ENCODE results near the gene AP3D1.

Gene AP3D1

DNA sequence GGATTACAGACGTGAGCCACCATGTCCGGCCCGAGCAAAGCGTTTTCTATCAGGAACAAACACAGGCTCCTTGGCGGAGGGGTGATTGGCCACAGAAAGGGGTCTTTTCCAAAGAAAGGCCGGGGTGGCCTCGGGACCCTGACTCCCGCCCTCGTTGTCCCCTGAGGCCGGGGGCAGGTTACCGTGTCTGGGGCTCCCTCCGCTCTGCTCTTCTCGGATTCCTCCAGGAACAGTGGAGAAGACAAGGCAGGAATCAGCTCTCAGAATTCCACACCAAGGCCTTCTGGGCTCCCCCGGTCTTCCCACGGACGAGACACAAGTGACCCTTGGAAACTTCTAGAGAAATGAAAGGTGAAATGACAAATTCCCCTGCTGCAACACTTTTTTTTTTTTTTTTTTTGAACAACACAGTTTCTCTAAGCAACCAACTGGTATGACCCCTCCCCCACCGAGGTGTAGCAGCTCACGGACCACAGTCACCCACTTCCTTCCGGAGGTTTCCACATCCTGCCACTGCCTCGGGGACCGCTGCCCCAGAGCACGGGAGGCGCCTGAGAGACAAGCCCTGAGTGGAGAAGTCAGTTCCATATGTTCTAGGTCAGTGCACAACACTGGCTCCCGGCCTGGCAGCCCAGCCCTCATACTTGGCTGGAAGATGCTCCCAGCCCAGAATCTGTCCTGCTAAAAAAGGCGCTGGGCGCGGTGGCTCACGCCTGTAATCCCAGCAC, 66.2 kb downstream of the AP3D1 start:
- in situ Hi-C loops (cut with MboI; ENCODE audit: low sequenced_read_pairs, unreplicated experiment) = no loop called here
- no peak for TF ChIP-seq CTCF (IDR thresholded peaks at IDR 0.05; ENCODE audit: borderline replicate concordance, control extremely low read depth, extremely low read depth, insufficient read depth, missing control alignments)
- peak; percentile 89 for DNase-seq (ENCODE audit: low spot score)

DNA sequence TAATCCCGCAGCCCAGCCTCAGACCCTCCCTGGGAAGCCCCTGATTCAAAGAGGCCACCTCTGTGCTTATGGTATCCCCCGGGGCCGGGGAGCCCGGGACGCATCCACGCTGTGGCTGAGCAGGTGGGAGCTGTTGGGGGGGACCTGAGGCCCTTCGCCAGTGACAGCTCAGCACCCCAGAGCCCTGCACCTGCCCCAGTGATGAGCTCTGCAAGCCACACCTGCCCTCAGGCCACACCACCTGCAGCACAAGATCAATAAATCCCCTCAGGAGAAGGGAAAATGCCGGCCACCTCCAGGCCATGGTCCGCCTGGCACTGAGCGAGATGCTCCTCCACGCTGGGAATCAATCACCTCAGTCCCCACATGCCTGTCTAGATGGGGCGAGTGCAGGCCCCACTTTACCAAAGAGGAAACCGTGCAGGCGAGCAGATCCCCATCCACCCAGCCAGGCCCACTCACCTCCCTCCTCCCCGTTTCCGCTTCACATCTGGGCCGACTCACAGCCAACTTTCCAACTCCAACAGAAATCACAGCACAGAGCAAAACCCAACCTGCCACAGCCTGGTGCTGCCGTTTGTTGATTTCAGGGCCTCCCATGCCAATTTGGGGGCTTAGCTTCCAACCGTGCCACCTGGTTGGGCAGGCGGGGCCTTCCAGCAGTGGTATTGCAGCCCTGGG, 68.1 kb downstream of the AP3D1 start:
- in situ Hi-C loops (cut with MboI; ENCODE audit: low sequenced_read_pairs, unreplicated experiment) = no loop called here
- TF ChIP-seq CTCF (IDR thresholded peaks at IDR 0.05; ENCODE audit: borderline replicate concordance, control extremely low read depth, extremely low read depth, insufficient read depth, missing control alignments) = no peak
- no peak for DNase-seq (ENCODE audit: low spot score)

GRCh38 chr19:2081873-2082810, 69.2 kb downstream of the AP3D1 start:
- DNase-seq (ENCODE audit: low spot score) = peak; percentile 72
- in situ Hi-C loops (cut with MboI; ENCODE audit: low sequenced_read_pairs, unreplicated experiment) = no loop called here
- no peak for TF ChIP-seq CTCF (IDR thresholded peaks at IDR 0.05; ENCODE audit: borderline replicate concordance, control extremely low read depth, extremely low read depth, insufficient read depth, missing control alignments)

- in situ Hi-C loops (cut with MboI; ENCODE audit: low sequenced_read_pairs, unreplicated experiment) = no loop called here
- no peak for TF ChIP-seq CTCF (IDR thresholded peaks at IDR 0.05; ENCODE audit: borderline replicate concordance, control extremely low read depth, extremely low read depth, insufficient read depth, missing control alignments)
These were observed 70.9 kb downstream of the AP3D1 start for GRCh38 chr19:2080336-2080988.

DNA sequence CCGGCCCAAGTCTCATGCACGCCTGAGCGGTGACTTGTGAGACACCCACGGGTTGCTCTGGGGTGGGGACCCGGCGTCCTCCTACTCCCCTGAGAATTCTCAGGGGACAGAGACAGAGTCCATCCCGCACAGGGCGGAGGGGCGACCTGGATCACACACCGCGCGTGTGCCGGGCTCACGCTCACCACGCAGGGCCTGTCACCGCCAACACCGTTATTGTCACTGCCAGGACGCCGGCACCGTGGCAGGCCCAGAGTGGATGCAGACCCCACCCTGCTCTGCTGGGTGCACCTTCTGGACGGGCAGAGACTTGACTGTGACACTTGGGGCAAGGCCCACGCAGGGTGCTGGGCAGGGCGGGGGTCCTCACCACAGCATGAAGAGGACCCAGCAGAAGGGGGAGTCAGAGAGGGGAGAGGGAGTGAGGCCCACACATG, 71.5 kb downstream of the AP3D1 start:
- TF ChIP-seq CTCF (IDR thresholded peaks at IDR 0.05; ENCODE audit: borderline replicate concordance, control extremely low read depth, extremely low read depth, insufficient read depth, missing control alignments) = no peak
- no peak for DNase-seq (ENCODE audit: low spot score)
- in situ Hi-C loops (cut with MboI; ENCODE audit: low sequenced_read_pairs, unreplicated experiment) = no loop called here

More at GRCh38 chr19:2080336-2080988, 70.9 kb downstream of the AP3D1 start:
- no peak for DNase-seq (ENCODE audit: low spot score)

All from GM13976 (cell line).